HEK293 (cell line): ENCODE results near the gene ZXDC.

Experiments
- CTCF ChIA-PET: fragments of 350-600 bp; formaldehyde crosslinking; extraction: SDS; loops from one replicate; lab custom pipeline; 2021; ENCODE audit warnings: antibody characterized with exemption; lab: Yijun Ruan, JAX
- POLR2A ChIA-PET: fragments of 300-600 bp; formaldehyde crosslinking; extraction: SDS; loops from one replicate; lab custom pipeline; 2020; ENCODE audit warnings: antibody characterized with exemption, inconsistent platforms; lab: Yijun Ruan, JAX
- H3K27ac ChIP-seq: fragments of 200-500 bp; sonication (Bioruptor generic); 2 replicates; pipeline ENCODE4 v1.5.1; 2014; ENCODE audit warnings: low read depth, low read length, control low read depth, inconsistent platforms; ENCODE audit errors: extremely low read depth
- H3K36me3 ChIP-seq, 2 experiments: fragments of 200-500 bp in 1 of 2; sonication (Bioruptor generic) in 1 of 2; 1 replicate in 1 of 2; 2 replicates in 1 of 2; pipeline ENCODE4 v1.5.1; 2014 to 2017; ENCODE audit warnings: inconsistent platforms in 2 of 2, low read length in 2 of 2; ENCODE audit not compliant: control insufficient read depth in 2 of 2, insufficient read depth in 1 of 2
- H3K4me1 ChIP-seq: fragments of 200-500 bp; sonication (Bioruptor generic); 2 replicates; pipeline ENCODE4 v1.5.1; 2014; ENCODE audit warnings: mild to moderate bottlenecking, low read length, inconsistent platforms; ENCODE audit not compliant: control insufficient read depth, insufficient read depth
- H3K4me3 ChIP-seq: 2 replicates; pipeline ENCODE4 v1.5.1; 2011; ENCODE audit warnings: low read depth, mild to moderate bottlenecking, control low read depth, low read length, moderate library complexity
- H3K9me3 ChIP-seq: fragments of 200-500 bp; sonication (Bioruptor generic); 2 replicates; pipeline ENCODE4 v1.5.1; 2014; ENCODE audit warnings: low read depth, low read length, inconsistent platforms; ENCODE audit not compliant: control insufficient read depth, insufficient read depth
- AEBP2 ChIP-seq: fragments of 450-650 bp; formaldehyde crosslinking; IDR thresholded peaks from 2 replicates; pipeline ENCODE4 v1.5.1; 2016; ENCODE audit warnings: missing biosample characterization, missing genetic modification characterization, borderline replicate concordance
- EGR2 ChIP-seq: fragments of 450-650 bp; formaldehyde crosslinking; IDR thresholded peaks from 2 replicates; pipeline ENCODE4 v1.5.1; 2016; ENCODE audit warnings: low read depth, missing biosample characterization, missing genetic modification characterization
- HOXC10 ChIP-seq: sonication (generic); formaldehyde crosslinking; IDR thresholded peaks from 2 replicates; pipeline ENCODE4 v1.8.1; 2023; ENCODE audit warnings: mild to moderate bottlenecking, missing genetic modification reagents
- KLF10 ChIP-seq: fragments of 450-650 bp; IDR thresholded peaks from 2 replicates; pipeline ENCODE4 v1.5.1; 2018; ENCODE audit warnings: missing biosample characterization, mild to moderate bottlenecking, missing genetic modification characterization
- PBX3 ChIP-seq: sonication (generic); formaldehyde crosslinking; IDR thresholded peaks from 2 replicates; pipeline ENCODE4 v1.8.1; 2022; ENCODE audit warnings: mild to moderate bottlenecking, moderate library complexity, missing genetic modification reagents
- PRDM1 ChIP-seq: fragments of 450-650 bp; formaldehyde crosslinking; IDR thresholded peaks from 2 replicates; pipeline ENCODE4; 2016; ENCODE audit warnings: missing biosample characterization, missing genetic modification characterization
- SCRT1 ChIP-seq: fragments of 450-650 bp; formaldehyde crosslinking; IDR thresholded peaks from 2 replicates; pipeline ENCODE4 v1.5.1; 2016; ENCODE audit warnings: missing biosample characterization, missing genetic modification characterization, borderline replicate concordance
- ZBTB6 ChIP-seq: fragments of 450-650 bp; formaldehyde crosslinking; IDR thresholded peaks from 2 replicates; pipeline ENCODE4 v1.5.1; 2017; ENCODE audit warnings: missing biosample characterization, missing genetic modification characterization
- ZNF121 ChIP-seq: fragments of 450-650 bp; formaldehyde crosslinking; IDR thresholded peaks from 2 replicates; pipeline ENCODE4 v1.5.1; 2016; ENCODE audit warnings: missing biosample characterization, missing genetic modification characterization
- ZNF155 ChIP-seq: fragments of 450-650 bp; formaldehyde crosslinking; IDR thresholded peaks from 2 replicates; pipeline ENCODE4 v1.5.1; 2016; ENCODE audit warnings: missing biosample characterization, missing genetic modification characterization
- ZNF19 ChIP-seq: fragments of 450-650 bp; formaldehyde crosslinking; IDR thresholded peaks from 2 replicates; pipeline ENCODE4; 2016; ENCODE audit warnings: missing biosample characterization, missing genetic modification characterization, low read depth
- ZNF202 ChIP-seq: fragments of 450-650 bp; formaldehyde crosslinking; IDR thresholded peaks from 2 replicates; pipeline ENCODE4 v1.5.1; 2016; ENCODE audit warnings: missing biosample characterization, missing genetic modification characterization, borderline replicate concordance
- ZNF248 ChIP-seq: fragments of 450-650 bp; formaldehyde crosslinking; IDR thresholded peaks from 2 replicates; pipeline ENCODE4 v1.5.1; 2017; ENCODE audit warnings: missing biosample characterization, missing genetic modification characterization
- ZNF335 ChIP-seq: fragments of 450-650 bp; formaldehyde crosslinking; conservative IDR thresholded peaks from 2 replicates; pipeline ENCODE4 v1.5.1; 2016; ENCODE audit warnings: missing biosample characterization, missing genetic modification characterization
- ZNF37A ChIP-seq: fragments of 450-650 bp; IDR thresholded peaks from 2 replicates; pipeline ENCODE4 v1.5.1; 2018; ENCODE audit warnings: missing biosample characterization, missing genetic modification characterization
- ZNF530 ChIP-seq: fragments of 450-650 bp; formaldehyde crosslinking; IDR thresholded peaks from 2 replicates; pipeline ENCODE4 v1.5.1; 2016; ENCODE audit warnings: low read depth, missing biosample characterization, missing genetic modification characterization
- ZNF555 ChIP-seq: fragments of 450-650 bp; formaldehyde crosslinking; conservative IDR thresholded peaks from 2 replicates; pipeline ENCODE4 v1.5.1; 2017; ENCODE audit warnings: missing biosample characterization, mild to moderate bottlenecking, missing genetic modification characterization, inconsistent platforms
- ZNF571 ChIP-seq: fragments of 450-650 bp; formaldehyde crosslinking; IDR thresholded peaks from 2 replicates; pipeline ENCODE4 v1.5.0; 2017; ENCODE audit warnings: missing biosample characterization, missing genetic modification characterization
- ZNF585B ChIP-seq: fragments of 450-650 bp; formaldehyde crosslinking; IDR thresholded peaks from 2 replicates; pipeline ENCODE4 v1.5.1; 2016; ENCODE audit warnings: missing biosample characterization, missing genetic modification characterization
- ZNF670 ChIP-seq: fragments of 450-650 bp; formaldehyde crosslinking; IDR thresholded peaks from 2 replicates; pipeline ENCODE4 v1.5.1; 2016; ENCODE audit warnings: missing biosample characterization, missing genetic modification characterization, low read depth
- ZNF707 ChIP-seq: fragments of 450-650 bp; formaldehyde crosslinking; IDR thresholded peaks from 2 replicates; pipeline ENCODE4 v1.5.1; 2016; ENCODE audit warnings: missing biosample characterization, missing genetic modification characterization
- TF ChIP-seq, protein P1 (sequence below): fragments of 450-650 bp; formaldehyde crosslinking; IDR thresholded peaks from 2 replicates; pipeline ENCODE4 v1.5.1; 2016; ENCODE audit warnings: missing biosample characterization, missing genetic modification characterization
- TF ChIP-seq, protein P2 (sequence below): IDR thresholded peaks from 2 replicates; pipeline ENCODE4 v1.6.1; 2011; ENCODE audit warnings: mild to moderate bottlenecking, low read depth, low read length, borderline replicate concordance
- TF ChIP-seq, protein P3 (sequence below): fragments of 450-650 bp; formaldehyde crosslinking; IDR thresholded peaks from 2 replicates; pipeline ENCODE4 v1.5.1; 2016; ENCODE audit warnings: missing biosample characterization, missing genetic modification characterization

ZXDC gene

GRCh38 chr3:126517986-126518778 is 42.5 kb upstream of the ZXDC start:
- Histone ChIP-seq H3K27ac (no peak overlapping the region), H3K4me3 (no peak overlapping the region), H3K9me3 (no peaks in the 10 kb centered on the region), H3K36me3 (no peaks in the 10 kb centered on the region), H3K4me1 (no peaks in the 10 kb centered on the region)
- CTCF ChIA-PET = interaction anchor here (0.5 to 0.7 kb wide), 2 partner anchors 51 to 229 kb away, joined by 3 read pairs; no protein-coding TSS in a partner anchor
- POLR2A ChIA-PET = no interaction called here
- TF ChIP-seq ZNF571 (tag by site-specific recombination) = no peak
- TF ChIP-seq ZNF670 (tag by site-specific recombination) = no peak
- no peak for TF ChIP-seq ZNF335 (tag by site-specific recombination)
- no peak for TF ChIP-seq ZNF530
- no peak for TF ChIP-seq ZNF555 (tag by site-specific recombination)
- no peak for TF ChIP-seq ZNF248
- TF ChIP-seq EGR2 = no peak

GRCh38 chr3:126517291-126517951 is 41.7 kb upstream of the ZXDC start, which contains the start of gene UROC1:
Gene UROC1, minus strand, starts transcription at chr3:126517773. Its CDS starts 54 bp downstream, at chr3:126517719.
- TF ChIP-seq PBX3 (no peak), HOXC10 (CRISPR knock-in tag) (no peak), ZNF585B (no peak), ZNF202 (tag by site-specific recombination) (no peak), SCRT1 (tag by site-specific recombination) (no peak)
- TF ChIP-seq, protein P1, sequence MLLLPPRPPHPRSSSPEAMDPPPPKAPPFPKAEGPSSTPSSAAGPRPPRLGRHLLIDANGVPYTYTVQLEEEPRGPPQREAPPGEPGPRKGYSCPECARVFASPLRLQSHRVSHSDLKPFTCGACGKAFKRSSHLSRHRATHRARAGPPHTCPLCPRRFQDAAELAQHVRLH (tag by site-specific recombination) = no peak
- H3K36me3 ChIP-seq = no peaks in the 10 kb centered on the region
- no peaks in the 10 kb centered on the region for H3K9me3 ChIP-seq
- ChIA-PET POLR2A (no interaction called here), CTCF (no interaction called here)
- no peaks in the 10 kb centered on the region for H3K4me1 ChIP-seq
- H3K27ac ChIP-seq = no peak within 1 kb of the TSS
- H3K4me3 ChIP-seq = no peak within 1 kb of the TSS

GRCh38 chr3:126516936-126517290 is 41.2 kb upstream of the ZXDC start:
- Histone ChIP-seq H3K4me3 (no peak overlapping the region), H3K27ac (no peak overlapping the region), H3K9me3 (no peaks in the 10 kb centered on the region), H3K4me1 (no peaks in the 10 kb centered on the region), H3K36me3 (no peaks in the 10 kb centered on the region)
- ChIA-PET POLR2A (interaction anchor here (0.6 kb wide), 1 partner anchor 9 kb away, joined by 4 read pairs; no protein-coding TSS in a partner anchor), CTCF (no interaction called here)
- TF ChIP-seq, protein P2, sequence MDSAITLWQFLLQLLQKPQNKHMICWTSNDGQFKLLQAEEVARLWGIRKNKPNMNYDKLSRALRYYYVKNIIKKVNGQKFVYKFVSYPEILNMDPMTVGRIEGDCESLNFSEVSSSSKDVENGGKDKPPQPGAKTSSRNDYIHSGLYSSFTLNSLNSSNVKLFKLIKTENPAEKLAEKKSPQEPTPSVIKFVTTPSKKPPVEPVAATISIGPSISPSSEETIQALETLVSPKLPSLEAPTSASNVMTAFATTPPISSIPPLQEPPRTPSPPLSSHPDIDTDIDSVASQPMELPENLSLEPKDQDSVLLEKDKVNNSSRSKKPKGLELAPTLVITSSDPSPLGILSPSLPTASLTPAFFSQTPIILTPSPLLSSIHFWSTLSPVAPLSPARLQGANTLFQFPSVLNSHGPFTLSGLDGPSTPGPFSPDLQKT = no peak
- no peak for TF ChIP-seq AEBP2 (tag by site-specific recombination)
- no peak for TF ChIP-seq ZNF155 (tag by site-specific recombination)
- no peak for TF ChIP-seq ZNF37A (tag by site-specific recombination)
- TF ChIP-seq ZNF121 (tag by site-specific recombination) = no peak
- TF ChIP-seq, protein P3, sequence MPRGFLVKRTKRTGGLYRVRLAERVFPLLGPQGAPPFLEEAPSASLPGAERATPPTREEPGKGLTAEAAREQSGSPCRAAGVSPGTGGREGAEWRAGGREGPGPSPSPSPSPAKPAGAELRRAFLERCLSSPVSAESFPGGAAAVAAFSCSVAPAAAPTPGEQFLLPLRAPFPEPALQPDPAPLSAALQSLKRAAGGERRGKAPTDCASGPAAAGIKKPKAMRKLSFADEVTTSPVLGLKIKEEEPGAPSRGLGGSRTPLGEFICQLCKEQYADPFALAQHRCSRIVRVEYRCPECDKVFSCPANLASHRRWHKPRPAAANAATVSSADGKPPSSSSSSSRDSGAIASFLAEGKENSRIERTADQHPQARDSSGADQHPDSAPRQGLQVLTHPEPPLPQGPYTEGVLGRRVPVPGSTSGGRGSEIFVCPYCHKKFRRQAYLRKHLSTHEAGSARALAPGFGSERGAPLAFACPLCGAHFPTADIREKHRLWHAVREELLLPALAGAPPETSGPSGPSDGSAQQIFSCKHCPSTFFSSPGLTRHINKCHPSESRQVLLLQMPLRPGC (tag by site-specific recombination) = no peak
- no peak for TF ChIP-seq ZNF19
- no peak for TF ChIP-seq PRDM1 (tag by site-specific recombination)
- TF ChIP-seq ZBTB6 (tag by site-specific recombination) = no peak
- TF ChIP-seq KLF10 (tag by site-specific recombination) = no peak
- no peak for TF ChIP-seq ZNF707
